H9 (cell line): ENCODE measurements around the gene ESRP2. TPM values are rescaled to one million over a fixed set of nuclear protein-coding genes. Genes with fewer than 3 reads are reported as not detected.

Experiments
- DNase-seq: peaks from one replicate; pipeline ENCODE4 v3.0.0-alpha.2; 2017
- H2AFZ ChIP-seq: one replicate; pipeline ENCODE4 v1.6.1; 2013; ENCODE audit warnings: mild to moderate bottlenecking, low read length, control low read depth, moderate library complexity
- H2AK5ac ChIP-seq: 2 replicates; pipeline ENCODE4 v1.6.1; 2013; ENCODE audit warnings: low read length, control low read depth, mixed read lengths; ENCODE audit not compliant: insufficient read length
- H2BK120ac ChIP-seq: one replicate; pipeline ENCODE4 v1.6.1; 2013; ENCODE audit warnings: low read depth, mild to moderate bottlenecking, low read length, control low read depth, inconsistent platforms; ENCODE audit not compliant: poor library complexity, severe bottlenecking
- H2BK12ac ChIP-seq: 2 replicates; pipeline ENCODE4 v1.6.1; 2013; ENCODE audit warnings: low read length, control low read depth, mixed read lengths, low read depth; ENCODE audit not compliant: insufficient read length
- H2BK15ac ChIP-seq: 2 replicates; pipeline ENCODE4 v1.6.1; 2013; ENCODE audit warnings: low read depth, low read length, control low read depth
- H2BK20ac ChIP-seq: one replicate; pipeline ENCODE4 v1.6.1; 2013; ENCODE audit warnings: low read depth, mild to moderate bottlenecking, low read length, control low read depth, inconsistent platforms; ENCODE audit not compliant: poor library complexity, severe bottlenecking
- H2BK5ac ChIP-seq: 2 replicates; pipeline ENCODE4 v1.6.1; 2013; ENCODE audit warnings: low read length, control low read depth, mixed read lengths; ENCODE audit not compliant: insufficient read length
- H3K14ac ChIP-seq: 2 replicates; pipeline ENCODE4 v1.6.1; 2013; ENCODE audit warnings: low read length, control low read depth; ENCODE audit not compliant: insufficient read depth
- H3K18ac ChIP-seq: 2 replicates; pipeline ENCODE4 v1.6.1; 2013; ENCODE audit warnings: low read depth, mild to moderate bottlenecking, mixed read lengths, low read length, control low read depth; ENCODE audit not compliant: insufficient read length
- H3K23ac ChIP-seq: 2 replicates; pipeline ENCODE4 v1.6.1; 2013; ENCODE audit warnings: low read length, control low read depth, mixed read lengths, low read depth; ENCODE audit not compliant: insufficient read length
- H3K23me2 ChIP-seq: 2 replicates; pipeline ENCODE4 v1.6.1; 2013; ENCODE audit warnings: low read depth, mild to moderate bottlenecking, mixed read lengths, low read length, control low read depth; ENCODE audit not compliant: insufficient read length, poor library complexity, severe bottlenecking
- H3K27ac ChIP-seq: 2 replicates; pipeline ENCODE4 v1.5.1; 2013; ENCODE audit warnings: low read length, control low read depth, mixed read lengths, low read depth; ENCODE audit not compliant: insufficient read length
- H3K27me3 ChIP-seq: 2 replicates; pipeline ENCODE4 v1.6.1; 2013; ENCODE audit warnings: low read length, control low read depth, inconsistent platforms; ENCODE audit not compliant: insufficient read depth
- H3K4ac ChIP-seq: 2 replicates; pipeline ENCODE4 v1.6.1; 2013; ENCODE audit warnings: low read depth, mild to moderate bottlenecking, control low read depth, inconsistent platforms, low read length, moderate library complexity
- H3K4me1 ChIP-seq: 2 replicates; pipeline ENCODE4 v1.6.1; 2013; ENCODE audit warnings: low read length, control low read depth, inconsistent platforms; ENCODE audit not compliant: insufficient read depth
- H3K4me2 ChIP-seq: 2 replicates; pipeline ENCODE4 v1.6.1; 2013; ENCODE audit warnings: low read length, control low read depth, mixed read lengths; ENCODE audit not compliant: insufficient read length, insufficient read depth
- H3K56ac ChIP-seq: 2 replicates; pipeline ENCODE4 v1.6.1; 2013; ENCODE audit warnings: low read depth, mild to moderate bottlenecking, mixed read lengths, low read length, control low read depth; ENCODE audit not compliant: insufficient read length
- H3K79me1 ChIP-seq: 2 replicates; pipeline ENCODE4 v1.6.1; 2013; ENCODE audit warnings: low read depth, mild to moderate bottlenecking, moderate library complexity, low read length, control low read depth, inconsistent platforms; ENCODE audit not compliant: insufficient read depth, poor library complexity, severe bottlenecking
- H3K79me2 ChIP-seq: 2 replicates; pipeline ENCODE4 v1.6.1; 2013; ENCODE audit warnings: low read length, control low read depth, inconsistent platforms; ENCODE audit not compliant: insufficient read depth
- H3K9ac ChIP-seq: 2 replicates; pipeline ENCODE4 v1.6.1; 2013; ENCODE audit warnings: low read length, control low read depth, mixed read lengths; ENCODE audit not compliant: insufficient read length; ENCODE audit errors: extremely low read depth
- H3K9me3 ChIP-seq: one replicate; pipeline ENCODE4 v1.6.1; 2013; ENCODE audit warnings: low read depth, low read length, inconsistent platforms; ENCODE audit not compliant: control insufficient read depth
- H3T11ph ChIP-seq: one replicate; pipeline ENCODE4 v1.6.1; 2013; ENCODE audit warnings: mild to moderate bottlenecking, low read length, control low read depth, inconsistent platforms
- H4K20me1 ChIP-seq: one replicate; pipeline ENCODE4 v1.6.1; 2013; ENCODE audit not compliant: control insufficient read depth, insufficient read length, insufficient read depth
- H4K5ac ChIP-seq: 2 replicates; pipeline ENCODE4 v1.6.1; 2013; ENCODE audit warnings: low read depth, mild to moderate bottlenecking, mixed read lengths, low read length, control low read depth; ENCODE audit not compliant: insufficient read length
- H4K8ac ChIP-seq: replicated peaks from 2 replicates; pipeline ENCODE4 v1.6.1; 2013; ENCODE audit warnings: low read length, control low read depth, mixed read lengths, low read depth; ENCODE audit not compliant: insufficient read length
- H4K91ac ChIP-seq: 2 replicates; pipeline ENCODE4 v1.6.1; 2013; ENCODE audit warnings: low read depth, mild to moderate bottlenecking, moderate library complexity, mixed read lengths, low read length, control low read depth; ENCODE audit not compliant: insufficient read length
- H3K27ac Mint-ChIP-seq, 3 experiments: 2 replicates in 2 of 3; 3 replicates in 1 of 3; pipeline ENCODE4 v1.8.0; 2020 to 2021; ENCODE audit warnings: mixed read lengths in 3 of 3, mild to moderate bottlenecking in 1 of 3, moderate library complexity in 1 of 3
- H3K27me3 Mint-ChIP-seq: 2 replicates; pipeline ENCODE4 v1.8.0; 2021; ENCODE audit warnings: low read depth, mild to moderate bottlenecking, moderate library complexity, mixed read lengths
- H3K36me3 Mint-ChIP-seq, 3 experiments: 2 replicates in 2 of 3; 3 replicates in 1 of 3; pipeline ENCODE4 v1.8.0; 2020 to 2021; ENCODE audit warnings: low read depth in 3 of 3, mixed read lengths in 3 of 3; ENCODE audit not compliant: insufficient read depth in 1 of 3
- H3K4me1 Mint-ChIP-seq, 2 experiments: 2 replicates each; pipeline ENCODE4 v1.8.0; 2020; ENCODE audit warnings: mixed read lengths in 2 of 2
- H3K4me3 Mint-ChIP-seq, 2 experiments: 2 replicates in 1 of 2; 3 replicates in 1 of 2; pipeline ENCODE4 v1.8.0; 2020 to 2021; ENCODE audit warnings: mild to moderate bottlenecking in 2 of 2, mixed read lengths in 2 of 2, moderate library complexity in 1 of 2
- H3K9me3 Mint-ChIP-seq, 2 experiments: 2 replicates in 1 of 2; 3 replicates in 1 of 2; pipeline ENCODE4 v1.8.0; 2020; ENCODE audit warnings: mild to moderate bottlenecking in 2 of 2, mixed read lengths in 2 of 2, moderate library complexity in 1 of 2
- CTCF ChIP-seq: fragments of 200-600 bp; sonication (generic); conservative IDR thresholded peaks from 3 replicates; pipeline ENCODE4 v1.8.0; 2021; ENCODE audit warnings: antibody characterized with exemption, mild to moderate bottlenecking
- WGBS: extraction: QIAGEN DNeasy Blood & Tissue Kit; methylation state at CpG from one replicate; pipeline ENCODE4 v1.1.7; 2013; ENCODE audit warnings: missing lambda C conversion rate, low lambda C conversion rate, mixed read lengths; ENCODE audit not compliant: insufficient read length; ENCODE audit errors: extremely low coverage; 5-methylcytosine and 5-hydroxymethylcytosine counted together
- total RNA-seq: library from RNA; stranded (reverse); gene quantifications from 2 replicates; pipeline ENCODE4 v1.2.1, GENCODE V29; 2021

The ESRP2 gene
- total RNA-seq, 1 experiment from 2014 or later, result 59.5 TPM

GRCh38 chr16:68252383-68252782 lies 16.5 kb upstream of the ESRP2 start:
- no peaks in the 10 kb centered on the region for H4K20me1 ChIP-seq
- H4K8ac ChIP-seq, result no peak overlapping the region
- no peaks in the 10 kb centered on the region for H3K27me3 ChIP-seq
- H3K79me2 ChIP-seq, result no peaks in the 10 kb centered on the region
- WGBS, result no CpG with 5 or more reads among the region's 5 CpGs
- H3K14ac ChIP-seq, result no peak overlapping the region
- H2BK12ac ChIP-seq, result no peak overlapping the region
- H3K56ac ChIP-seq, result no peak overlapping the region
- H3K79me1 ChIP-seq, result no peaks in the 10 kb centered on the region
- H3K18ac ChIP-seq, result no peak overlapping the region
- no peak overlapping the region for H3K9ac ChIP-seq
- no peak overlapping the region for H3K27ac ChIP-seq
- no peaks in the 10 kb centered on the region for H3K27me3 Mint-ChIP-seq
- no peak overlapping the region for H4K5ac ChIP-seq
- H3K27ac Mint-ChIP-seq, result no peak overlapping the region; a peak in 1 of 7 replicates
- no peak overlapping the region for H2BK5ac ChIP-seq
- no peak overlapping the region for H4K91ac ChIP-seq
- no peaks in the 10 kb centered on the region for H3K9me3 Mint-ChIP-seq
- no peak overlapping the region for H2BK120ac ChIP-seq
- no peak overlapping the region for H3T11ph ChIP-seq
- 0 out of 4 replicates have a peak, but pooled peaks cover 0 to 2% of the 10 kb centered on the region in 2 experiments for H3K4me1 Mint-ChIP-seq
- DNase-seq, result no peak
- no peak overlapping the region for H2BK20ac ChIP-seq
- no peak overlapping the region for H2AK5ac ChIP-seq
- H3K36me3 Mint-ChIP-seq, result peaks cover 1 to 18% (median 7%) of the 10 kb centered on the region in 3 experiments; a peak in 5 of 7 replicates
- H3K4ac ChIP-seq, result no peak overlapping the region
- H3K23me2 ChIP-seq, result no peaks in the 10 kb centered on the region
- TF ChIP-seq CTCF, result no peak
- no peak overlapping the region for H3K4me3 Mint-ChIP-seq
- no peak overlapping the region for H3K23ac ChIP-seq
- no peaks in the 10 kb centered on the region for H3K9me3 ChIP-seq
- no peak overlapping the region for H2BK15ac ChIP-seq
- H3K4me2 ChIP-seq, result no peak overlapping the region
- no peak overlapping the region for H2AFZ ChIP-seq
- no peaks in the 10 kb centered on the region for H3K4me1 ChIP-seq
